ENCODE measurements around the gene RYR3.
A peak's percentile ranks its signal among the peaks of the same experiment; 100 is the strongest.

DNA sequence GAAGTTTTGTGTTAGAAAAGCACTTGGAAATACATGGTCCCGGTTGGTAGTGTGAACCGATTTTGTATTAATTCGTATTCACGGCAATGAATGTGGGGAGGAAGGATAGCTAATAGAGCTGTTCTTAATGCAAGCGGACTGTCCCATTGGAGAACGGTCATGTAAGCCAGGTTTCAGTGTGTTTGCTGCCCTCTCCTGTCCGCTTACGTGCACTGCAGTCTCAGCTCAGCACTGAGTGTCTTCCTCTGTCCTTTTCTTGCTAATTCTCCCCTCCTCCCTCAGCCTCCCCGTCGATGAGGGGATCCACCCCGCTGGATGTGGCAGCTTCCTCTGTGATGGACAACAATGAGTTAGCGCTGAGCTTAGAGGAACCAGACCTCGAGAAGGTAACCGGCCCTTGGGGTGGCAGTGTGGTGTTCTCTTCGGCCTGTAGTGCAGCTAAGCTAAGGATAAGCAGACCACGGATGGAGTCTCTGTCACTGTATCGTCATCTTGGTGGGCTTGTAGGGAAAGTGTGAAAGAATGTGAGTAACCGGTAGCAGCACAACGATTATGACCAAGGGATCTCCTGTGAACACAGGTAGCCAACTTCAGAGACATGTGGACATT, 390.0 kb downstream of the RYR3 start:
- TF ChIP-seq, protein P1, sequence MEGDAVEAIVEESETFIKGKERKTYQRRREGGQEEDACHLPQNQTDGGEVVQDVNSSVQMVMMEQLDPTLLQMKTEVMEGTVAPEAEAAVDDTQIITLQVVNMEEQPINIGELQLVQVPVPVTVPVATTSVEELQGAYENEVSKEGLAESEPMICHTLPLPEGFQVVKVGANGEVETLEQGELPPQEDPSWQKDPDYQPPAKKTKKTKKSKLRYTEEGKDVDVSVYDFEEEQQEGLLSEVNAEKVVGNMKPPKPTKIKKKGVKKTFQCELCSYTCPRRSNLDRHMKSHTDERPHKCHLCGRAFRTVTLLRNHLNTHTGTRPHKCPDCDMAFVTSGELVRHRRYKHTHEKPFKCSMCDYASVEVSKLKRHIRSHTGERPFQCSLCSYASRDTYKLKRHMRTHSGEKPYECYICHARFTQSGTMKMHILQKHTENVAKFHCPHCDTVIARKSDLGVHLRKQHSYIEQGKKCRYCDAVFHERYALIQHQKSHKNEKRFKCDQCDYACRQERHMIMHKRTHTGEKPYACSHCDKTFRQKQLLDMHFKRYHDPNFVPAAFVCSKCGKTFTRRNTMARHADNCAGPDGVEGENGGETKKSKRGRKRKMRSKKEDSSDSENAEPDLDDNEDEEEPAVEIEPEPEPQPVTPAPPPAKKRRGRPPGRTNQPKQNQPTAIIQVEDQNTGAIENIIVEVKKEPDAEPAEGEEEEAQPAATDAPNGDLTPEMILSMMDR (IDR thresholded peaks at IDR 0.05; ENCODE audit: insufficient read depth, low read depth, low read length) = peak; percentile 97
- TF ChIP-seq EZH2 (IDR thresholded peaks at IDR 0.05; ENCODE audit: insufficient read depth, low read length) = no peak

Measured in astrocyte (in vitro differentiated cells and primary cell).